HG03575 (cell line): ENCODE data around the gene RNF14.

Experiments used
- ATAC-seq: cut with Tn5 transposase; IDR thresholded peaks from one replicate; pipeline ENCODE4 v1.9.1; 2021; ENCODE audit not compliant: unreplicated experiment, insufficient number of reproducible peaks, low FRiP score; ENCODE audit errors: extremely low read depth

Gene RNF14

GRCh38 chr5:141969783-141970771 is 1.2 kb downstream of the RNF14 start:
- ATAC-seq = peak; percentile 53

- no peak for ATAC-seq
These were observed 5.1 kb downstream of the RNF14 start for GRCh38 chr5:141973871-141974595.

GRCh38 chr5:141976176-141976575 is 7.3 kb downstream of the RNF14 start:
- ATAC-seq = no peak

- no peak for ATAC-seq
These were observed 9.5 kb downstream of the RNF14 start for GRCh38 chr5:141978389-141978788.

- ATAC-seq = no peak
These were observed 13.7 kb downstream of the RNF14 start for GRCh38 chr5:141982626-141983025.

GRCh38 chr5:141986072-141986471 is 17.2 kb downstream of the RNF14 start:
- no peak for ATAC-seq

GRCh38 chr5:141989720-141990119 is 20.8 kb downstream of the RNF14 start:
- no peak for ATAC-seq

- no peak for ATAC-seq
These were observed 23.6 kb downstream of the RNF14 start for GRCh38 chr5:141992349-141992963.

GRCh38 chr5:141994511-141995136 is 25.7 kb downstream of the RNF14 start:
- no peak for ATAC-seq

- ATAC-seq = no peak
These were observed 26.8 kb downstream of the RNF14 start for GRCh38 chr5:141995656-141996055.

- no peak for ATAC-seq
These were observed 28.6 kb downstream of the RNF14 start for GRCh38 chr5:141997358-141997960.

GRCh38 chr5:142000173-142000572 is 31.3 kb downstream of the RNF14 start:
- no peak for ATAC-seq

- no peak for ATAC-seq
These were observed 32.0 kb downstream of the RNF14 start for GRCh38 chr5:142000704-142001484.

- ATAC-seq = no peak
These were observed 34.4 kb downstream of the RNF14 start for GRCh38 chr5:142003266-142003800.

- no peak for ATAC-seq
These were observed 37.7 kb downstream of the RNF14 start for GRCh38 chr5:142006363-142007236.

GRCh38 chr5:142007237-142007544 is 38.3 kb downstream of the RNF14 start:
- no peak for ATAC-seq

GRCh38 chr5:142008813-142009212 is 39.9 kb downstream of the RNF14 start:
- no peak for ATAC-seq
